ENCODE data around the gene MNT. TPM values are rescaled to one million over a fixed set of nuclear protein-coding genes. Genes with fewer than 3 reads are reported as not detected.

Gene MNT
- total RNA-seq, 6 donors from 2014 or later: 14.9 to 68.1 (median 38.6) TPM

DNA sequence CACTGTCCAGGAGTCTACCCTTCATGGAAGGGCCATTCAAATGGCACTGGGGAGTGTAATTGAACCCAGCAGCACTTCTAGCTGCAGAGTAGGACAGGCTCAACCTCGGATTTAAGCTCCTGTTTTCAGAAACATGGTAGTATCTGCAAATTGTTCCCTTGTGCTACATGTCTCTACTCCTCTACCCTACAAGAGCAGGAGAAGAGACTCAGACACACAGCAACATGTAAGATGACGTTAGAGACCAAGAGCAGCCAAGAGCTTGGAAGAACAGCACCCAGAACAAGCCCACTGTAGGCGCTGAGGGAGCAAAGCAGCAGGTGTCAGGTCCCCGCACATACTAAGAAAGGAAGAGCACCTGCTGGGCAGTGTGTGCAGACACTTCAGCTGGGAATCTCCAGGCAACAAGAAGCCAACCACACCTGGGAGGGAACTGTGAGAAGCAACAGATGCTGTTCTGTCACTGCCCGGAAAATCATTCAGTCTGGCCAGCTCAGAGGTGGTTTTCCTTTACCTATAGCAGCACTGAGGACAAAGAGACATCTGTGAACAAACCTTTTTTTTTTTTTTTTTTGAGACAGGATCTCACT, 35.6 kb upstream of the MNT start:
- no peaks in the 10 kb centered on the region for H3K9me3 ChIP-seq
- H3K36me3 ChIP-seq: peaks cover 19 to 84% (median 34%) of the 10 kb centered on the region in 4 donors
- WGBS, 2 donors: 88 to 95% methylated on average over 5 of the region's 5 CpGs
- no peaks in the 10 kb centered on the region for H3K27me3 ChIP-seq
- ATAC-seq (ENCODE audit: low FRiP score in 2 of 2): no peak
- DNase-seq: no peak
- TF ChIP-seq, protein P1, sequence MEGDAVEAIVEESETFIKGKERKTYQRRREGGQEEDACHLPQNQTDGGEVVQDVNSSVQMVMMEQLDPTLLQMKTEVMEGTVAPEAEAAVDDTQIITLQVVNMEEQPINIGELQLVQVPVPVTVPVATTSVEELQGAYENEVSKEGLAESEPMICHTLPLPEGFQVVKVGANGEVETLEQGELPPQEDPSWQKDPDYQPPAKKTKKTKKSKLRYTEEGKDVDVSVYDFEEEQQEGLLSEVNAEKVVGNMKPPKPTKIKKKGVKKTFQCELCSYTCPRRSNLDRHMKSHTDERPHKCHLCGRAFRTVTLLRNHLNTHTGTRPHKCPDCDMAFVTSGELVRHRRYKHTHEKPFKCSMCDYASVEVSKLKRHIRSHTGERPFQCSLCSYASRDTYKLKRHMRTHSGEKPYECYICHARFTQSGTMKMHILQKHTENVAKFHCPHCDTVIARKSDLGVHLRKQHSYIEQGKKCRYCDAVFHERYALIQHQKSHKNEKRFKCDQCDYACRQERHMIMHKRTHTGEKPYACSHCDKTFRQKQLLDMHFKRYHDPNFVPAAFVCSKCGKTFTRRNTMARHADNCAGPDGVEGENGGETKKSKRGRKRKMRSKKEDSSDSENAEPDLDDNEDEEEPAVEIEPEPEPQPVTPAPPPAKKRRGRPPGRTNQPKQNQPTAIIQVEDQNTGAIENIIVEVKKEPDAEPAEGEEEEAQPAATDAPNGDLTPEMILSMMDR (IDR thresholded peaks at IDR 0.05): no peak
- TF ChIP-seq POLR2AphosphoS5 (IDR thresholded peaks at IDR 0.05): no peak
- no peak for TF ChIP-seq POLR2A (IDR thresholded peaks at IDR 0.05)
- no peak for TF ChIP-seq EP300 (IDR thresholded peaks at IDR 0.05)
- H3K4me1 ChIP-seq: peaks cover 0 to 10% (median 6%) of the 10 kb centered on the region in 4 donors
- H3K27ac ChIP-seq: no peak overlapping the region
- H3K4me3 ChIP-seq: no peak overlapping the region

DNA sequence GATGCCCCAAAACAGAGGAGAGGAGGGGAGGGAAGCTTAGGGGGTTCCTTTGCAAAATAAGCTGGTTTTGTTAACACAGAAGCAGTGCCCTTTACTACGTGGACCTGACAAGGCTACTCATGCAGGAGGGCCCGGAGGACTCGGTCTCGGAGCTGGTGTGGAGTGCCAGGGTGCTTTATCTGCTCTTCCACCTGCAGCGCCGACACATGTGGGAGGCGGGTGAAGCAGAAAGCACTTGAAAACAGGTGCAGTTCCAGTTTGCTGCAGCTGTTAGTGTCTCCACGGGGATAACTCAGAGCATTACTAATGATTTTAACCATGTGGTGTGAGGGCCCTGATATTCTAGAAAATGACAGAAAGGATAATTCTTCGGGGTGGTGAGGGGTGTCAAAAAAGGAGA, 35.0 kb upstream of the MNT start:
- TF ChIP-seq POLR2AphosphoS5 (IDR thresholded peaks at IDR 0.05) (no peak), EP300 (IDR thresholded peaks at IDR 0.05) (no peak), POLR2A (IDR thresholded peaks at IDR 0.05) (no peak)
- TF ChIP-seq, protein P1 (IDR thresholded peaks at IDR 0.05): no peak
- H3K36me3 ChIP-seq: peaks cover 19 to 82% (median 34%) of the 10 kb centered on the region in 4 donors
- DNase-seq: no peak
- peaks cover 0 to 10% (median 6%) of the 10 kb centered on the region in 4 donors for H3K4me1 ChIP-seq
- H3K27me3 ChIP-seq: no peaks in the 10 kb centered on the region
- H3K27ac ChIP-seq: no peak overlapping the region
- ATAC-seq (ENCODE audit: low FRiP score in 2 of 2): no peak
- 80 to 81% methylated on average over 9 of the region's 9 CpGs for WGBS, 2 donors
- no peaks in the 10 kb centered on the region for H3K9me3 ChIP-seq
- H3K4me3 ChIP-seq: no peak overlapping the region

DNA sequence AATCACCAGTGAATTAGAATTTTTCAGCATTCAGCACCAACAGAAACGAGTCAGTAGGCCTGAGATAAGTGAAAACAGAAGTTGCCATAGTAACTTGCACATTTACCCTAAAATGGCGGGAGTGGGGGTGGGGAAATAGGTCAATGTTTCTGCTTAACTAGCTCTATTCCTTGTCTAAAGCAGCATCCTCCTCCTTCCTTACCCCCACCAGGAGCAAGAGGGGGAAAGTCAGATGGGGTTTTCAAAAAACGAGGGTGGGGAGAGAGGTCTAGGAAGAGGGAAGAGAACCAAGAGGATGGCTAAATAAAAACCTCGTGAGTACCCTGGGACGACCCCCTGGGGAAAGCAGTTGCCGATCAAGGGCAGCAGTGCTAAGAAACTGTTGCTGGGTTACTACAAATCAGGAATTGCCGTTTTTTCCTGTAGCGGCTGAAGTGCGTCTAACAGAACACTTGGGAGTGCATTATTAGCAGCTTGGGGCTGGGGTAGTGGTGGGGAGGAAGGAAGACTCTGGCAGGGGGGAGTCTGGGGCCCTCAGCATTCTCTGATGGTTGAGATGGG, 34.4 kb upstream of the MNT start:
- 72 to 74% methylated on average over 9 of the region's 9 CpGs for WGBS, 2 donors
- ATAC-seq (ENCODE audit: low FRiP score in 2 of 2) (no peak), DNase-seq (no peak)

DNA sequence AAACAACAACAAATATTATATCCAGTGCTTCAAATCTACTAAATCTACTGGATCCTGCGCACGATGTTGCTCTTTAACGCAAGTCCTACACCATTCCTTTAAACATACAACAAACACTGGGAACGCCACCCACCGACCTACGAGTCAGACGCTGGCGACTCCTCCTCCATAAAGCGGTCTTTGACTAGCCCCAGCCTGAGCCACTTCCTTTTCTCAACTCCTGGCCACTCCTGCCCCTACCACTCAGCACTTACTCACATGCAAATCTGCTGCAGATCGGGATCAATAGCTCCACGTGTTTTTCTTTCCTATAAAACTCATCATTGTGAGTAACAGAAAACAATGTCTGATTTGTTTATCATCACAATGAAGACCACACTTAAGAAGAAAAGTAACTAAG, 32.8 kb upstream of the MNT start:
- no peak overlapping the region for H3K27ac ChIP-seq
- WGBS, 2 donors: 80 to 90% methylated on average over 11 of the region's 11 CpGs

More for the DNA sequence above, 34.4 kb upstream of the MNT start:
- peaks cover 19 to 78% (median 34%) of the 10 kb centered on the region in 4 donors for H3K36me3 ChIP-seq
- no peaks in the 10 kb centered on the region for H3K9me3 ChIP-seq
- peaks cover 0 to 10% (median 6%) of the 10 kb centered on the region in 4 donors for H3K4me1 ChIP-seq
- no peaks in the 10 kb centered on the region for H3K27me3 ChIP-seq
- TF ChIP-seq, protein P1 (IDR thresholded peaks at IDR 0.05): no peak
- TF ChIP-seq EP300 (IDR thresholded peaks at IDR 0.05): no peak
- TF ChIP-seq POLR2A (IDR thresholded peaks at IDR 0.05): no peak
- no peak for TF ChIP-seq POLR2AphosphoS5 (IDR thresholded peaks at IDR 0.05)
- no peak overlapping the region for H3K27ac ChIP-seq
- no peak overlapping the region for H3K4me3 ChIP-seq

More for the DNA sequence above, 32.8 kb upstream of the MNT start:
- Histone ChIP-seq H3K4me3 (no peak overlapping the region), H3K27me3 (no peaks in the 10 kb centered on the region), H3K36me3 (peaks cover 17 to 65% (median 31%) of the 10 kb centered on the region in 4 donors), H3K9me3 (no peaks in the 10 kb centered on the region), H3K4me1 (no peaks in the 10 kb centered on the region)
- DNase-seq (no peak), ATAC-seq (ENCODE audit: low FRiP score in 2 of 2) (no peak)
- TF ChIP-seq EP300 (IDR thresholded peaks at IDR 0.05): no peak
- TF ChIP-seq, protein P1 (IDR thresholded peaks at IDR 0.05): no peak
- TF ChIP-seq POLR2AphosphoS5 (IDR thresholded peaks at IDR 0.05): no peak
- no peak for TF ChIP-seq POLR2A (IDR thresholded peaks at IDR 0.05)
